Fibroblast of peridontal ligament (primary cell): ENCODE results near the gene KIRREL2.
A peak's percentile ranks its signal among the peaks of the same experiment; 100 is the strongest.

Experiments used
- DNase-seq: peaks from one replicate; pipeline ENCODE4 v3.0.0-alpha.2; 2010; ENCODE audit errors: extremely low read depth

The KIRREL2 gene

GRCh38 chr19:35844482-35845214, 12.1 kb upstream of the KIRREL2 start:
- DNase-seq, result no peak

- DNase-seq, result no peak
These were observed 11.3 kb upstream of the KIRREL2 start for GRCh38 chr19:35845215-35846037.

- DNase-seq, result no peak
These were observed 10.6 kb upstream of the KIRREL2 start for GRCh38 chr19:35846038-35846668.

- DNase-seq, result no peak
These were observed 8.8 kb upstream of the KIRREL2 start for GRCh38 chr19:35847911-35848310.

GRCh38 chr19:35848486-35848885, 8.2 kb upstream of the KIRREL2 start:
- no peak for DNase-seq

- DNase-seq, result no peak
These were observed 7.7 kb upstream of the KIRREL2 start for GRCh38 chr19:35848919-35849505.

- no peak for DNase-seq
These were observed 5.3 kb upstream of the KIRREL2 start for GRCh38 chr19:35851213-35852028.

- no peak for DNase-seq
These were observed 4.5 kb upstream of the KIRREL2 start, which contains the start of gene NPHS1 for GRCh38 chr19:35852029-35852780. Gene NPHS1 (minus strand): TSS chr19:35852504. CDS start chr19:35851837, 667 bp downstream.

- DNase-seq, result no peak
These were observed 3.5 kb upstream of the KIRREL2 start for GRCh38 chr19:35853038-35853756.

- DNase-seq, result no peak
These were observed 1.6 kb downstream of the KIRREL2 start for GRCh38 chr19:35858311-35858710.

- DNase-seq, result no peak
These were observed 2.7 kb downstream of the KIRREL2 start for GRCh38 chr19:35859414-35859813.

GRCh38 chr19:35860436-35860817, 3.7 kb downstream of the KIRREL2 start:
- no peak for DNase-seq

GRCh38 chr19:35860818-35861639, 4.3 kb downstream of the KIRREL2 start:
- DNase-seq, result no peak

- DNase-seq, result no peak
These were observed 5.0 kb downstream of the KIRREL2 start for GRCh38 chr19:35861640-35862160.

- DNase-seq, result no peak
These were observed 5.8 kb downstream of the KIRREL2 start for GRCh38 chr19:35862528-35862927.

- no peak for DNase-seq
These were observed 6.3 kb downstream of the KIRREL2 start for GRCh38 chr19:35863018-35863417.

GRCh38 chr19:35868172-35868822, 11.6 kb downstream of the KIRREL2 start, which contains the start of gene APLP1:
Gene APLP1 (plus strand): TSS chr19:35868574. CDS start chr19:35868637, 63 bp downstream.
- DNase-seq, result peak; percentile 18

- DNase-seq, result no peak
These were observed 12.2 kb downstream of the KIRREL2 start for GRCh38 chr19:35868823-35869326.
